Natural killer cell (primary cell): ENCODE measurements around the gene SPNS2. TPM values are rescaled to one million over a fixed set of nuclear protein-coding genes. Genes with fewer than 3 reads are reported as not detected.
A peak's percentile ranks its signal among the peaks of the same experiment; 100 is the strongest.

Experiments
- ATAC-seq, 3 donors: fragments of 150-1000 bp in 2 of 3; fragments of 200-7000 bp in 1 of 3; cut with Tn5 transposase; 1 replicate in 1 of 3; 2 replicates in 2 of 3; pipeline ENCODE4 v1.10.0; 2021; ENCODE audit warnings: mild to moderate bottlenecking in 2 of 3, moderate library complexity in 2 of 3
- DNase-seq, 2 donors: peaks; one replicate each; pipeline versions ENCODE4 v3.0.0 to v3.0.0-alpha.2; 2013 to 2021; ENCODE audit warnings: mixed read lengths in 1 of 2
- H3K27ac ChIP-seq: one replicate; pipeline ENCODE4 v1.5.1; 2013; ENCODE audit warnings: mild to moderate bottlenecking, low read length
- H3K27me3 ChIP-seq: one replicate; pipeline ENCODE4 v1.6.1; 2013; ENCODE audit warnings: low read length; ENCODE audit not compliant: control insufficient read depth, insufficient read depth
- H3K36me3 ChIP-seq: one replicate; pipeline ENCODE4 v1.6.1; 2013; ENCODE audit warnings: low read length; ENCODE audit not compliant: control insufficient read depth, insufficient read depth
- H3K4me1 ChIP-seq: one replicate; pipeline ENCODE4 v1.6.1; 2013; ENCODE audit warnings: low read length; ENCODE audit not compliant: control insufficient read depth, insufficient read depth
- H3K4me3 ChIP-seq: one replicate; pipeline ENCODE4 v1.5.1; 2013; ENCODE audit warnings: low read length
- H3K9me3 ChIP-seq: one replicate; pipeline ENCODE4 v1.6.1; 2013; ENCODE audit warnings: low read length; ENCODE audit not compliant: control insufficient read depth, insufficient read depth
- H3K27ac Mint-ChIP-seq, 2 donors: one replicate each; pipeline ENCODE4 v1.8.0; 2022; ENCODE audit warnings: mild to moderate bottlenecking in 2 of 2, mixed read lengths in 2 of 2, moderate library complexity in 1 of 2
- H3K27me3 Mint-ChIP-seq, 2 donors: one replicate each; pipeline ENCODE4 v1.8.0; 2022; ENCODE audit warnings: low read depth in 2 of 2, mixed read lengths in 2 of 2
- H3K36me3 Mint-ChIP-seq: one replicate; pipeline ENCODE4 v1.8.0; 2022; ENCODE audit warnings: mixed read lengths
- H3K4me1 Mint-ChIP-seq, 2 donors: one replicate each; pipeline ENCODE4 v1.8.0; 2022; ENCODE audit warnings: mixed read lengths in 2 of 2
- H3K4me3 Mint-ChIP-seq: one replicate; pipeline ENCODE4 v1.8.0; 2022; ENCODE audit warnings: mild to moderate bottlenecking, moderate library complexity, mixed read lengths
- H3K9me3 Mint-ChIP-seq, 2 donors: one replicate each; pipeline ENCODE4 v1.8.0; 2022; ENCODE audit warnings: mixed read lengths in 2 of 2
- WGBS: methylation state at CpG from one replicate; pipeline ENCODE4 v1.1.7; 2013; ENCODE audit warnings: missing lambda C conversion rate; ENCODE audit not compliant: insufficient coverage; 5-methylcytosine and 5-hydroxymethylcytosine counted together
- intact Hi-C: fragments of 100-400 bp; cut with micrococcal nuclease; formaldehyde crosslinking; loops from one replicate; pipeline ENCODE4 v1.14.2; 2022
- total RNA-seq, 4 donors: library from RNA; stranded (reverse); fragments of 120-200 nt in 1 of 4; gene quantifications; one replicate each; pipeline versions ENCODE4 v1.2.3 to v1.2.4, GENCODE V29; 2013 to 2022
- TF ChIP-seq, protein P1 (sequence below): fragments of 200-600 bp; IDR thresholded peaks from one replicate; pipeline ENCODE4 v1.8.0; 2022; ENCODE audit warnings: antibody characterized with exemption

Gene SPNS2
- total RNA-seq, 3 donors from 2014 or later (not counting 1 experiment from before 2014, with no cell fraction given) = 0.28 to 0.93 (median 0.43) TPM

DNA sequence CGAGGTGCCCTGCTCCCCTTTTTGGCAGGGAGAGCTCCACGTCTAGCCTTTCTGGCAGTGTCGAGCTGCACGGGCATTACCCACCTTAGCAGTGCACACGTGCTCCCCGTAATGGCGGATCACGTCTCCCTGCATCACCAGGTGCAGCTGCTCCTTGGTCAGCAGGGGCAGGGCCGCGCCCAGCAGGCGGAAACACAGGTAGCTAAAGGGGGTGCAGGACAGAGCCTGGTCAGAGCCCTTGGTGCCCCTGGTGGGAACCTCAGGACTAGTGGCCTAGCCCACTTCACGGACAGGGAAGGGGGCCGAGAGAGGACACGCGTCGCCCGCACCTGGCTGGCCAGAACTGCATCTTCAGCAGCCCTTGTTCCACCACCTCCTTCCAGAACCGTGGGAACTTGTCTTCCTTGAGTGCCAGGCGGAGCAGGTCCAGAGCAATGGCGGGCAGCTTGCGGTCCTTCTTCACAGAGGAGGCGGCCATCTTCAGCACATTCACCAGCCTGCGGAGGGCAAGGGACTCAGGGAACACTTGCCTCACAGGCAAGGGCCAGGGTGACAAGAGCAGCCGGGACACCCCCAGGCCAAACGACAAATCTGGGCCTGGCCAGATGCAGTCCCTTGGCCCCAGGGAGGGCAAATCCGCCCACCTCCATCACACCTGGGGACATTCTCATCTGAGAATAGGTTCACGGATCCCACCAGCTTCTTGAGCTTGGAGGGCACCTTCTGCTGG, 53.3 kb downstream of the SPNS2 start:
- Histone ChIP-seq H3K4me1 (peaks cover 21% of the 10 kb centered on the region), H3K9me3 (no peaks in the 10 kb centered on the region), H3K36me3 (peaks cover 51% of the 10 kb centered on the region), H3K27ac (no peak overlapping the region), H3K27me3 (no peaks in the 10 kb centered on the region), H3K4me3 (no peak overlapping the region)
- Mint-ChIP-seq H3K4me1 (peaks cover 14 to 29% of the 10 kb centered on the region in 2 donors), H3K9me3 (no peaks in the 10 kb centered on the region), H3K4me3 (no peak overlapping the region), H3K27me3 (no peaks in the 10 kb centered on the region), H3K27ac (no peak overlapping the region), H3K36me3 (no peaks in the 10 kb centered on the region)
- TF ChIP-seq, protein P1, sequence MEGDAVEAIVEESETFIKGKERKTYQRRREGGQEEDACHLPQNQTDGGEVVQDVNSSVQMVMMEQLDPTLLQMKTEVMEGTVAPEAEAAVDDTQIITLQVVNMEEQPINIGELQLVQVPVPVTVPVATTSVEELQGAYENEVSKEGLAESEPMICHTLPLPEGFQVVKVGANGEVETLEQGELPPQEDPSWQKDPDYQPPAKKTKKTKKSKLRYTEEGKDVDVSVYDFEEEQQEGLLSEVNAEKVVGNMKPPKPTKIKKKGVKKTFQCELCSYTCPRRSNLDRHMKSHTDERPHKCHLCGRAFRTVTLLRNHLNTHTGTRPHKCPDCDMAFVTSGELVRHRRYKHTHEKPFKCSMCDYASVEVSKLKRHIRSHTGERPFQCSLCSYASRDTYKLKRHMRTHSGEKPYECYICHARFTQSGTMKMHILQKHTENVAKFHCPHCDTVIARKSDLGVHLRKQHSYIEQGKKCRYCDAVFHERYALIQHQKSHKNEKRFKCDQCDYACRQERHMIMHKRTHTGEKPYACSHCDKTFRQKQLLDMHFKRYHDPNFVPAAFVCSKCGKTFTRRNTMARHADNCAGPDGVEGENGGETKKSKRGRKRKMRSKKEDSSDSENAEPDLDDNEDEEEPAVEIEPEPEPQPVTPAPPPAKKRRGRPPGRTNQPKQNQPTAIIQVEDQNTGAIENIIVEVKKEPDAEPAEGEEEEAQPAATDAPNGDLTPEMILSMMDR = no peak
- DNase-seq = no peak
- 96% methylated on average over 27 of the region's 27 CpGs for whole genome bisulfite sequencing
- ATAC-seq = no peak
- intact Hi-C loops = no loop called here

DNA sequence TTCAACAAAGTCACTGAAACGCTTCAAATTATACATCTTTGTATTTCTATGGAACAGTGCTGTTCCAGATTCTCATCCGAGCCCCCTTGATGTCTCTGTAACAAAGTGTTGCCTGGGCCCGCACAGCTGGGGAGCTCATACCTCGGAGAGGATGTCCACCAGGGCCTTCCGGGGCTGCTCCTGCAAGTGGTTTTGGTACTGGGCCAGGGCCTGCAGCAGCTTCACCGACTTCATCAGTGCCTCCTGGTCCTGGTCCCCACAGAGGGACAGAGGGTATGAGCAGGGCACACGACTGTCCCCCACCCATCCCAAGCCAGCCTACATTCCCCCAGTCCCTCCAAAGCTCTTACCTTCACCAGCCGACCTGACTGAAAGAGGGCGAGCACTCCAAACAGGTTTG, 55.0 kb downstream of the SPNS2 start:
- intact Hi-C loops = no loop called here
- Histone ChIP-seq H3K9me3 (no peaks in the 10 kb centered on the region), H3K27ac (no peak overlapping the region), H3K36me3 (peaks cover 35% of the 10 kb centered on the region), H3K4me1 (peaks cover 21% of the 10 kb centered on the region), H3K4me3 (no peak overlapping the region), H3K27me3 (no peaks in the 10 kb centered on the region)
- H3K27ac Mint-ChIP-seq = no peak overlapping the region
- no peaks in the 10 kb centered on the region for H3K36me3 Mint-ChIP-seq
- H3K9me3 Mint-ChIP-seq = no peaks in the 10 kb centered on the region
- H3K4me1 Mint-ChIP-seq = peaks cover 14 to 29% of the 10 kb centered on the region in 2 donors
- ATAC-seq = no peak
- TF ChIP-seq, protein P1 = no peak
- peak overlapping the region; percentile 47 for H3K4me3 Mint-ChIP-seq
- 88% methylated on average over 9 of the region's 9 CpGs for WGBS
- no peak for DNase-seq
- no peaks in the 10 kb centered on the region for H3K27me3 Mint-ChIP-seq

DNA sequence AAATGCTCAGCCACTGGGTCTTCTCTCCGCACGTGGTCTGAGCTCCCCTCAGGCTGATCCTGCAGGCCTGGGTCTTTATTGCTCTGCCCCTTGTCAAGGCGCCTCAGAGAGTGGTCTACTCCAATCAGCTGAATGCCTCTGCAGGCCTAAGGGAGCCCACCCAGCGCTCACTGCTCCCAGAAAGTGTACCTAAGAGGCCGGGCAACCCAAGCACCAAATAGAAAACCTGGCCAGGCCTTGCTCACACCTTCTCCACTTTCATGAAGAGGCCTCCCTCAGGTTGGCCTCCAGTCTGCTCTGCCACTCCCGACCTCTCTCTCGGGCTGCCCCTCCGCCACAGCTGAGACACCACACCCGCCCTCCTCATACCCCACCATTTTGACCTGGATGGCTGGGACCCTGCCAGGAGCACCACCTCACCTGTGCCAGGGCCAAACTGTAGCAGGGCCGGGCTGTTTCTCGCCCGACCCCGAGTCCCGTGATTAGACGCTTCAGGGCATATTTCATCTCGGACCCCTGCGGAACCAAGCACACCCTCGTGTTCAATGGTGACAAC, 55.8 kb downstream of the SPNS2 start:
- intact Hi-C loops = no loop called here
- Mint-ChIP-seq H3K4me1 (peaks cover 14 to 29% of the 10 kb centered on the region in 2 donors), H3K9me3 (no peaks in the 10 kb centered on the region), H3K36me3 (no peaks in the 10 kb centered on the region), H3K27me3 (no peaks in the 10 kb centered on the region), H3K27ac (peak overlapping the region; percentile 97), H3K4me3 (peak overlapping the region; percentile 96)
- Histone ChIP-seq H3K9me3 (no peaks in the 10 kb centered on the region), H3K4me3 (peak overlapping the region; percentile 68), H3K4me1 (peaks cover 21% of the 10 kb centered on the region), H3K36me3 (peaks cover 28% of the 10 kb centered on the region), H3K27me3 (no peaks in the 10 kb centered on the region), H3K27ac (no peak overlapping the region)
- ATAC-seq = no peak
- TF ChIP-seq, protein P1 = no peak
- DNase-seq = no peak
- 15% methylated on average over 18 of the region's 18 CpGs for WGBS
